T follicular helper cell (primary cell): ENCODE results near the gene BRF1.
"Not testable (repeated sequence)": the region's sequence is repeated elsewhere in the genome, so short reads cannot be mapped to it uniquely, and the experiment has no call there.

Experiments
- DNase-seq: peaks from one replicate; pipeline ENCODE4 v3.0.0-alpha.2; 2020; ENCODE audit warnings: low read depth
- total RNA-seq, 2 experiments: gene quantifications; one replicate each; lab custom pipeline; 2026; lab: John Stamatoyannopoulos, UW

Gene BRF1, protein sequence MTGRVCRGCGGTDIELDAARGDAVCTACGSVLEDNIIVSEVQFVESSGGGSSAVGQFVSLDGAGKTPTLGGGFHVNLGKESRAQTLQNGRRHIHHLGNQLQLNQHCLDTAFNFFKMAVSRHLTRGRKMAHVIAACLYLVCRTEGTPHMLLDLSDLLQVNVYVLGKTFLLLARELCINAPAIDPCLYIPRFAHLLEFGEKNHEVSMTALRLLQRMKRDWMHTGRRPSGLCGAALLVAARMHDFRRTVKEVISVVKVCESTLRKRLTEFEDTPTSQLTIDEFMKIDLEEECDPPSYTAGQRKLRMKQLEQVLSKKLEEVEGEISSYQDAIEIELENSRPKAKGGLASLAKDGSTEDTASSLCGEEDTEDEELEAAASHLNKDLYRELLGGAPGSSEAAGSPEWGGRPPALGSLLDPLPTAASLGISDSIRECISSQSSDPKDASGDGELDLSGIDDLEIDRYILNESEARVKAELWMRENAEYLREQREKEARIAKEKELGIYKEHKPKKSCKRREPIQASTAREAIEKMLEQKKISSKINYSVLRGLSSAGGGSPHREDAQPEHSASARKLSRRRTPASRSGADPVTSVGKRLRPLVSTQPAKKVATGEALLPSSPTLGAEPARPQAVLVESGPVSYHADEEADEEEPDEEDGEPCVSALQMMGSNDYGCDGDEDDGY
- total RNA-seq: 41.6 to 67.7 reads per million in 2 experiments

DNA sequence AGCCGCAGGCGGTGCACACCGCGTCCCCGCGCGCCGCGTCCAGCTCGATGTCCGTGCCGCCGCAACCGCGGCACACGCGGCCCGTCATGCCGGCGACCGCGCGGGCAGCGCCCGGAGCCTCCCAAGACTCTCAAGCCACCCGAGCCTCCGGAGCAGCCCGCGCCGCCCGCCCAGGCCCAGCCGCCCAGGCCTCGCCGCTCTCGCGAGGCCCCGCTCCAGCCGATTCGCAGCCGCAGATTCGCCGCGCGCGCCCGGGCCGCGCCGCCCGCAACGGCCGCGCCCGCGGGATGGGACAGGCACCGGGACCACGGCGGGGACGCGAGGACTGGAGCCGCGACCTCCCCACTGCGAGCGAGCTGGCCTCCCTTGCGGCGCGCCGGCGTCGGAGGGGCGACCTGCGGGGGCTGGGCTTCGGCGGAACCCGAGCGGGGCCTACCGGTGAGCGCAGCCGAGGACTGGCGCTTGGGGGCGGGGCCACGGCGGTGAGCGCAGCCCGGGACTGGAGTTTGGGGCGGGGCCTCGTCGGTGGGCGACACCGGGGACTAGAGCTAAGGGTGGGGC lies at the start of gene BRF1:
Gene BRF1 (minus strand): TSS at position 460 of the 561 bp plus-strand sequence. CDS start 372 bp downstream, at position 88.
- DNase-seq: peak; percentile 95

DNA sequence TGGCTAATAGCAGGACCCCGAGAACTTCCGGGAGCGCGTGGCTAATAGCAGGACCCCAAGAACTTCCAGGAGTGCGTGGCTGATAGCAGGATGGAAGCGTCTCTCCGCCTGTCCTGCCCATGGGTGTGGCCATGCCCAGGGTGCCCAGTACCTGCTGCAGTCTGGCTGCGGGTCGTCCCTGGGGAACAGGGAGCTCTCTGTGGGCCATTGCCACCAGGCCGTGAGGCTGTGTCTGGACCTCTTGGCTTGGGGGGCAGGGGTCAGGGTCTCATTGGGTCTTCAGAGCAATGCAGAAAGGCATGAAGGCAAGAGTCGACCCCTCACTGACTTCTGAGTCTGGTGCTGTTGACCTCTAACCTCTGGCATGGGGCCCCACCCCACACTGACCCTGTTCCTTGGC lies 49.2 kb upstream of the BRF1 start:
- no peak for DNase-seq

DNA sequence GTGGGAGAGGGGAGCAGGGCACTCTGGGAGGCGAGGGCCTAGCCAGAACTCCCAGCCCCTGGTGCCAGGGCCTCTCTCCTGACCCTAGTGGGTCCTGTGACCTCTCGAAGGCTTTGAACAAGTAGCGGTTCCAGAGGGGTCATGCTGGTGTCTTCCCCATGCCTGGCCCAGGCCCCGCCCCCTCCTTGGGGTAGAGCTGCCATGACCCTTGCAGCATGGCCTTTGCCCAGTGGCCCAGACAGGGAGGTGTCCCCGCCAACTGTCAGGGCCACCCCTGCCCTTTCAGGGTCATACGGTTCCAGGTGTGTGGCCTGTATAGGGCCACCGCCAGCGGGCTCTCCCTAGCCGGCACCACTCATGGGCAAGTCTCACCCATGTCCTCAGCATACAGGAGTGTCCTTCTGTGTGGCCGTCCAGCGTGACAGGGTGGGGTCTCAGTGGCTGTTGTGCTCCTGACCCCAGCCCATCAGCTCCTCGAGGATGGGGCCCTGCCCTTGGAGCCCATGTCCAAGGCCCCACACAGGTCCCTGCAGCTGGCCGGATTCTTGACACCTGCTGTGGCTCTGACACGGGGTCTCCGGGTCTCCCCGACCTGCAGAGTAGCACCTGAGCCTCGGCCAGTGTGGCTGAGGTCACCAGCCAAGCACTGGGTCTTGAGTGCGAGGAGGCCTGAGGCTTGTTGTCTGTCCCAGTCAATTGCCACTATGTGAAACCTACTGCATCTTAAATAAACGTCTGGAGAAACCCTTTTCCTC lies 48.3 kb upstream of the BRF1 start:
- DNase-seq: no peak

DNA sequence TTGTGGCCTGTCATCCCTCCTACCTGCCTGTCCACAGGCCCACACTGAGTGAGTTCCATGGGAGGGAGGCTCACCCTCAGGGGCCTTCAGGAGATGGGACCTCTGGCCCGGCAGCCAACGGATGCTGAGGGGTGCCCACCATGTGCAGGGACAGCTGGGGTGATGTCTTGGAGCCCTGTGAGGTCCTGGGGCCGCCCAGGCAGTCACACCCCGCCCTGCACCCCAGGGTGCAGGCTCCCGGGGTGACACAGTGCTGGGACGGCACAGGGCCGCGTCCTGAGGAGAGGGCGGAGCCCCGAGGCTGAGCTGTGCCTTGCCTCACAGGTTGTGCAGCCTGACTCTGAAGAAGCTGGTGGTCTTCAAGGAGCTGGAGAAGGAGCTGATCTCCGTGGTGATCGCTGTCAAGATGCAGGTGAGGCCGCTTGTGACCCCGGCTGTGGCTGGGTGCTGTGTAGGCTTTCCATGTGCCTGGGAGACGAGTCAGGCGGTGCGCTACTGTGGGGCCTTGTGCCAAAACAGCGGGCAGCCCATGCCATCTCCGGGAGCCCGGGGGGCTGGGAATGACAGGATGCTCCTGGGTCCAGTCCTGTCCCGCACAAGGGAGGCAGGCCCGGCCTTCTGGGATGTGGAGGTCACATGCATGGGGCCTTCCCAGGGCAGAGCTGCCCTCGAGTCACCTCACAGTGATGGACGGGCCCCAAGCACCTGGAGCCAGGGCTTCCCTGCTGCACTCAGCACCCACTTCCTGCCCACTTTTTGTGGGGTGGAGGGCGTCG lies 47.6 kb upstream of the BRF1 start:
- no peak for DNase-seq

DNA sequence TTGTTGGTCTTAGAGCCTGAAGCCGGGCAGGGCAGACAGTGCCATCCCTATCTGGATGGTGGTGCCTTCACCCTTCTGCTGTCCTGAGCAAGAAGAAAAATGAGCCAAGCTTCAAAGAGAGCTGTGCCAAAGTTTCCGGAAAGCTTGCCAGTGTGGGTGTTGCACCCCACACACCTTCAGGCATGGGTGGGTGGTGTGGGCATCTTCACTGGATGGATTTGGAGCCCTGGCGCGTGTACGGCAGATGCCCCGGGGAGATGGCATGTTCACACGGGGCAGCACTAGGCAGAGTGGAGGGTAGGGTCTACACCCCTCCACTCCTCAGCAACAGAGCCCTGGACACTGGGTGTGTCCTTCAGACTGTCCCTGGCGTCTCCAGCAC lies 46.8 kb upstream of the BRF1 start:
- DNase-seq: no peak

DNA sequence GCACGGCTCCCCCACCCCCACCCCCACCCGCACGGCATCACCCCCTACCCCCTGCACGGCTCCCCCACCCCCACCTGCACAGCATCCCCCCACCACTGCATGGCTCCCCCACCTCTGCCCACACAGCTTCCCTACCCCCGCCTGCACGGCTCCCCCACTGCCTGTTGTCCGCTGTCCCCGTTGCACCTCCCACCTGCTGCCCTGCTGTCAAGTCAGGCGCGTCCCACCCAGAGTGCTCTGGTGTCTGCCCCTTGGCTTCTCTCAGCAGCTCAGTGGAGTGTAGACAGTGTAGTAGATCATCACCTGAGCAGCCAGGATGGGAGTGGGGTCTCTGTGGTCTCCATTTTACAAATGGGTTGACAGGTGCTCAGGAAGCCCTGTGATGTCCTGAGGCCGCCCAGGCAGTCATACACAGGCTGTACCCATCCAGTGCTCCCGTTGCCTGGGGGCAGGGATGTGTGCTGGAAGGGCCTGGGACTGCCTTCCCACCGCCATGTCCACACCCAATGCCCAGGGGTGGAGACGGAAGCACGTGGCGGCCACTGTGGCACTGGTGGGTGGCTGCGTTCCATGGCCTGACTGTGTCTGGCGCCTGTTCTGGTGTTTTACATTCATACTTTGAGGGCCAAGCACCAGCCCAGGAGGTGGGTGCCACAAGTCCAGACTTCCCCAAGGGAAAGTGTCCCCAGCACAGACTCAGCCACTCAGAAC lies 46.2 kb upstream of the BRF1 start:
- no peak for DNase-seq

DNA sequence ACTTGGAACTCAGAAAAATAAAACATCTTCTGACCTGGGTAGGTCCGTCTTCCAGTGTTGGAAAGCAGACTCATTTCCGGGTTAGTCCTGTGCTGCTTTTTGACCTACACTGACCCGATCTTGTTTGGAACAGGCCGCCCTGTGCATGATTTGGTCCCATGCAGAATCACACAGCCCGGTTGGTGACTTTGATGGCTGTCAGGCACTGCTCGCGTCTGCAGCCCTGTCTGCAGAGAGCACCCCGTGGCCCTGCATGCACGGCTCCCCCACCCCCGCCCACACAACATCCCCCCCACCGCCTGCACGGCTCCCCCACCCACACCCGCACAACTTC lies 45.4 kb upstream of the BRF1 start:
- no peak for DNase-seq

DNA sequence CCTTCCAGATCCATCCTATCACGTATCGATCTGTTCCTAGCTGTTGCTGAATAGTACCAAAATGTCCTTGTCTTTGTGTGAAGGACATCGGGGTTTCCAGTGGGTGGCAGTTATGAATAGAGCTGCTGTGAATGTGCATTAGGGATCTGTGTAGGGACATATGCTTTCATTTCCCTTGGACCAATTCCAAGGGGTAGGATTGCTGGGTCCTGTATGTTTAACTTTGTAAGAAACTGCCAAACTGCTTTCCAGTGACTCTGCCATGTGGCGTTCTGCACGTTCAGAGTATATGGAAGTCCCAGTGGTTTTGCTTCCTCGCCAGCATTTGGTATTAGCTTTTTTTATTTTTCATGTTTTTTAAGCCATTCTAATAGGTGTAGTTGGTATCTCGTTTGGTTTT lies 42.4 kb upstream of the BRF1 start:
- no peak for DNase-seq

DNA sequence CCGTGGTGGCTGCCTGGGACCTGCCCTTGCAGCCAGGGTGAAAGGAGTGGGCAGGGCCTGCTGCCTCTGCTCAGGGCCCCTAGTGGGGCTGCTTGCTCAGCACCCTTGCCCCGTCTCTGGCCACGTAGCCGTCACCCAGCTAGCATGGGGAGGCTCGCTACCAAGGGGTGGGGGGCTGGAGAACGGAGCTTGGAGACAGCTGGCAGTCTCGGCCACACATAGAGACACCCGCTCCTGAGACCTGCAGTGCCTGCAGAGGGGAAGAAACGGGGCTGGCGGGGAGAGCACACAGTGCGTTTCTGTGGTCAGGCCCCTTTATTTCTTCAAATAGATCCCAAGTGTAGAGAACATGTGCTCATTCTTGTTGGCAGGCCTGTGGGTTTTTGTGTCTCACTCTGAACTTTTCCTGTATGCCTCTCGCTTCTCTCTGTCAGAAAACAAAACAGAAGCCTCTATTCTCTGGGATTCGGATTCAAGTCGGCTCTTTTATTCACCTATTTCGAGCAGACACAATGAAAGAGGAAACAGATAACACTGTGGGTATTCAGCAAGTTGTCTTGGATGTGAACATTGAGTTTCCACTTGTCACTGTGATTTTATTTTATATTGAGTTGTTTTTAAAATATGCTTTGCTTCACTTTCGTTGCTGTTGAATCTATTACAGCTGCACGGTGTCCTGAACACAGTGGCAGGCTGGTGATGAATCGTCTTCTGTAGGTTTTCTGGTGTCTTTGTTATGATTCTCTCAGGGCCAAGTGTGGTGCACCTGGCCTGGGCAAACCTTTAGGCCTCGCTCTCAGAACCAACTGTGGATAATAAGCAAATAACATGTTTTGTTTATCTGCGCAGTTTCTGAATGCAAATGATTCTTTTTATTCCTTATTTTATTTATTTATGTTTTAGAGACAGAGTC lies 40.3 kb upstream of the BRF1 start:
- no peak for DNase-seq

DNA sequence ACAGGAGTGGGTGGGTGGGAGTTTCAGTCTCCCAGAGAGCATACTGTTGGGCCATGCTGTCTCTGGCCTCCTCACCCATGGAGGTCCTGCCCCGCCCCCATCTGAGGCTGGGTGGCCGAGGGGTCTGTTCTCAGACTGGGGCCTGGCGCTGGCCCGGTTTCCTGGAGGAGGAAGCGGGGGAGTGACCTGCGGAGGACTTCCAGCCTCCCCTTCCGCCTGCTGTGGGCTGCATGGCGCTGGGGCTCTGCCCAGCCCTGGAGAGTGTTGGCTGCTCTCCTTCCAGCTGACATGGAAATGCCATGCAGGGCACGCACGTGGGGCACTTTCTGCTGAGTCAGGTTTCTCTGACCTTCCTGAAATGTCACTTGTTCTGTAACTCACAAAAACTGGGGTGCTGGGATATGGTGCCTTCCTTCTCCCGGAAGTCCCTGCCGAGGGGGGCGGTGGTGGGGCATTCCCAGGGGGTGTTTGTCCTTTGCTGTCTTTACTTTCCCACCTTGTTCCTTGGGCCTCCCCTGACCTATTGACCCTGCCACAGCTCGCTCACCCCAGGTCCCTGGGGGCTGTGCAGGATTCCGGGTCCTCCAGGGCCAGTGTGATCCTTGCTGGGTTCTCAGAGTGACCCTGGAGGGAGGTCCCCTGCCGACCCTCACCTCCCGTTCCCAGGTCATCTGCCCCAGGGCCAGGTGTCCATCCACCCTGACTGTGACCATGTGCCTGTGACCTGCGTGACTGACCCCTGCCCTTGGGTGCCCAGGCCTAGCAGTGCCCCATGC lies 37.4 kb upstream of the BRF1 start:
- DNase-seq: no peak

DNA sequence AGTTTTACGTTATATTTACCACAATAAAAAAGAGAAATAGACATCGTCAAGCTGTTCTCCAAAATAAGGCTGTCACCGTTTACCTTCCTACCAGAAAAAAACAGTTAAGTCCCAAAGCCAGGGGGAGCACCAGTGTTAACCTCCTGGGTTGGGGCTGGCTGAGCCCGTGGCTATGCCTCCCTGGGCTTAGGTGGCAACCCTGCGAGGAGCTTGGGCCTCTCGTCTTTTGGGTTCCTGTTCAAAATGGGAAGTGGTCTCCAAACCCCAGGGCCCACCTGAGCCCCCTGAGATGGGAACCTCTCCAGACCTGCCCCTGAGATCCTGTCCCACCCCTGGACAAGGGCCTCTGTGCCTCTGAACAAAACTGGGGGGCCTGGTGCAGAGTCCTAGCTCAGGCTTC lies 36.6 kb upstream of the BRF1 start:
- no peak for DNase-seq

DNA sequence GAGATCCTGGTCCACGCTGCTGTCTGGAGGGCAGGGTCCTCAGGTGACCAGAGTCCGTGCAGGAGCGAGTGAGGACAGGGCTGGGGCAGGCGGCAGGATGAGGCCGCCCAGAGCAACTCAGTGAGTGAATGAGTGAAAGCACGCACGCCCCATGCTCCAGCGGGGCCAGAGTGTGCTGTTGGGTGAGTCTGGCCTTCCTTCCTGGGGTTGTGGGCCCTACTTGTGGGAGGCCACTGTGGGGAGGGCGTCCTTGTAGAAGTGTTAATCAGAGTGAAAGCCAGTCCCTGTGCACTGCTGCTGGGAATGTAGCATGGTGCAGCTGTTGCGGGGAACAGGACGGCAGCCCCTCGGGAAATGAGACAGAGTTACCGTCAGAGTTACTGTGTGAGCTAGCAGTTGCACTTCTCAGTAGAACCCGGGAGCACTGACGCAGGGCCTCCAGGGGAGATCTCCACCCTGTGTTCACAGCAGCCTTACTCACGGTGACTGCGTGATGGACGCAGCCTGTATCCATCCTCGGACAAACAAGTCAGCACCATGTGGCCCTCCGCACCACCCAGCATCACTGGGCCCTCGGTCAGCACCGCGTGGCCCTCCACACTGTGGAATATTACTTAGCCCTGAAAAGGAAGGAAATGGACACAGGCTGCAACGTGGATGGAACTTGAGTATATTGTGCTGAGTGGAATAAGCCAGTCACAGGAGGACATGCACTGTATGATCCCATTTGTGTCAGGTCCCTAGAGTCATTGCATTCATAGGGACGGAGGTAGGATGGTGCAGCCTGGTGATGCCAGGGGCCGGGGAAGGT lies 35.9 kb upstream of the BRF1 start:
- no peak for DNase-seq

DNA sequence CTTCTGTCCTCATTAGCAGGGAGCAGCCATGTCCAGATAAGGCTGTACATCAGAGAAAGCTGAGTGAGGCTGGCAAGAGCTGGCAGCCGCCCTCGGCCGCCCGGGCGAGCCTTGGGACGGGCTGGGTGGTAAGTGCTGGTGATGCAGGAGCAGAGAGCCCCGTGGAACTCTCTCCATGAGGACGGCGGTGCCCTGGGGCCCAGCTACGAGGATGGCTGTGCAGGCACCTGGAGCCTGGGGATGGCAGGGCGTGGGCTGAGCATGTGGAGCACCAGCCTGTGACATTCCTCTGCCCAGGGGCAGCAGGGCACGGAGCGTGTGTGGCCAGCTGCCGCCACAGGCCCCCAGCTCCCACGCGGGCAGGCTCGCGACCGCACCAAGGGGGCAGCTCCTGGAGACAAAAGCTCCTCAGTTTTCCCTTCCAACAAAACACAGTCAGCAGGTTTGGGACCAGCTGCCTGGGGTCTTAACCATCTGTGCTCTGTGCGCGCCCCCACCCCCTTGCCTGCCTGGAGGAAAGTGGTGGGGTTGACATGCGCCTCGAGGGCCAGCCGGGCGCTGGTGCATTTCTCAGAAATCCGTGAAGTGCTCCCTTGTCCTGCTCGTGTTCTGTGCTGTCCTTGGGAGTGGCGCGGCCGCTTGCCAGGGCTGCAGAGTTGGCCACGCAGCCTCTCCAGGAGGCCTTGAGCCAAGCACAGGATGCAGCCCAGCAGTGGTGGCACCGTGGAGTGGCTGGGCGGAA lies 35.1 kb upstream of the BRF1 start:
- no peak for DNase-seq

DNA sequence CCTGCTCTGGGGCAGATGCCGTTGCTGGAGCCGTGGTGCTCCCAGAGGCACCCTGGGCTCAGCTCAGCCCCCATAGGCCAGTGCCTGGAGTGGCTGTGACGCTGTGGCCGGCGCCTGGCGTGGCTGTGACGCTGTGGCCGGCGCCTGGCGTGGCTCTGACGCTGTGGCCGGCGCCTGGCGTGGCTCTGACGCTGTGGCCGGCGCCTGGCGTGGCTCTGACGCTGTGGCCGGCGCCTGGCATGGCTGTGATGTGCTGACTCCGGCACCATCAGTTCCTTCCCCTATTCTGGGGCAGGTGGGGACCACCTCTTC lies 34.4 kb upstream of the BRF1 start:
- not testable (repeated sequence) for DNase-seq

DNA sequence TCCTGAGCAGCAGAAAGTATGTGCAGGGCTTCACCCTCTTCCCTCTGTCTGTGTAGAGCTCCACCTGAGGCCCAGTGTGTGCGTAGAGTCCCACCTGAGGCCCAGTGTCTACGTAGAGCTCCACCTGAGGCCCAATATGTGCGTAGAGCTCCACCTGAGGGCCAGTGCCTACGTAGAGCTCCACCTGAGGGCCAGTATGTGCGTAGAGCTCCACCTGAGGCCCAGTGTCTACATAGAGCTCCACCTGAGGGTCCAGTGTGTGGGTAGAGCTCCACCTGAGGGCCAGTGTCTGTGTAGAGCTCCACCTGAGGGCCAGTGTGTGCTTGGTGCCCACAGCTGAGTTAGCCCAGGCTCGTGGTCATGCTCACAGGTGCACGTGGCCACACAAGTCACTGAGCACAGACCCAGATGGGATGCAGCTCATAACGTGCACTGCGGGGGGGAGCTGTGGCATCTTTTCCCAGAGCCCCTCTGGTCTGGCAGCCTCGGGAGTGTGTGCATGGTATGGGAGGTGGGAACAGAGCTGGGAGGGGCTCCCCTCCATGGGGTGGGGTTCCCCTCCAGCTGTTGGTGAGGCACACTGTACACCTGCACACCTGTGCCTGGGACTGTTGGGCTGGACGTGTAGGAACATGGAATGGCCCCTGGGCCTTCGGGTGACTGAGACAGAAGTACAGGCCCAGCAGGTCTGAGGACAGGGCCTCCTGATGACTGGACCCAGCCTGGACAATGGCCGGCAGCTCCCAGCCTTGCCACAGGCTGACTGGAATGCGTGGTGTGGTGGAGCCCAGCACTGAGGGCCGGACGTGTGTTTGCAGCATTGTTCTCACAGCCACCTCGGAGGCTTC lies 33.8 kb upstream of the BRF1 start:
- no peak for DNase-seq

DNA sequence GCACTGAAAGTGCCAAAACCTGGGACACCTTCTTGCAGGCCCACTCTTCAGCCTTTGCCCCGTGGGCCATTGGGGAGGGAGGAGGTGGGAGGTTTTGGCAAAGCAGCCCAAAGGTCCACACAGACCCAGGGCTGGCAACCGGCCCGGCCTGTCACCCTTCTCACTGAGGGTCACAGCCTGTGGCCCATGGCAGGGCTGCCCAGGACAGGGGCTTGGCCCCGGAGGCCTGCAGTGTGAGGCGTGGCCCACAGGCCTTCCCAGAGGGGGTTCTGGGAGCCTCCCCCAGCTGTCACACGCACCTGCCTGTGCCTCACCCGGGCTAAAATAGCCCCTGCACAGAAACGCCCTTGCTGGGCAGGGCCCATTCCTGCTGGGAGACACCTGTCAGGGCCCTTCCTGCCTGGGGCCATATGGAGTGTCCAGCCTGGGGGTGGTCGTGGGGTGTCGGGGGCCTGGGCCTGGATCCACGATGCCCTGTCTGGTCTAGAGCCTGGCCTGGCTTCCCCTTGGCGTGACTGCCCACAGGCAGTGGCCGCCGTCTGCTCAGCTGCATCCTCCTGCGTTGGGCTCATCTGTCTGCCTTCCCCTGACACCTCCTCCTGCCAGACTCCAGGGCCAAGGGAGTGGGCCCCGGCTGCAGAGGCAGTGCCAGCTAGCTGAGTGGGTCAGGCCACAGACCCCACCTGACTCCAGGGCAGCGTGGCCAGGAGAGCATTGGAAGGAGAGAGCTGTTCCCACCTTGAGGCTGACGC lies 33.0 kb upstream of the BRF1 start:
- no peak for DNase-seq
